ENCODE measurements around the gene MYB.

The MYB gene

DNA sequence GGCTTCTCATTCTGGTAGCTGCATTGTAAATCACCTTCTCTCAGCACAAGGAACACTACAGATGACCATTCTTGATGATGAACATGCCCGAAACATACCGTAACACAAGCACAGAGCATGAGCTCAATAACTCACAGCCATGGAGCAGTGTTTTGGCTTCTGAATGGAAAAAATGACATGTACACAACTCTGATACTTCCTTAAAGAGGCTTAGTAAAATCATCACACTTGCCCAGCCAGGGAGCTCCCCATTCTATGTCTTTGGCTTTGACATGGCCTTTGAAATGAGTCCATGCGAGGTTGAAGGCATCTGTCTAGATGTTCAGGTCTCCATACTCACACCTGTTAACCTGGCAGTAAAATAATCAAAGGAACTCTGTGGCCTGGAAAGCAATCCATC is 87.6 kb downstream of the MYB start:
- no peak for DNase-seq (ENCODE audit: low read depth)
- H3K4me3 ChIP-seq (ENCODE audit: low read depth, low read length), result no peak overlapping the region
- TF ChIP-seq CTCF (IDR thresholded peaks at IDR 0.05; ENCODE audit: control insufficient read depth, extremely low read depth, insufficient read depth), result no peak

Data from LNCaP clone FGC (cell line).